HEK293T (cell line): Measurements from ENCODE around the gene BCAS1.

ENCODE experiments used
- ARNT ChIP-seq: fragments of 450-650 bp; IDR thresholded peaks from 2 replicates; pipeline ENCODE4 v1.6.1; 2017; ENCODE audit warnings: mild to moderate bottlenecking
- BHLHE40 ChIP-seq: fragments of 450-650 bp; IDR thresholded peaks from 2 replicates; pipeline ENCODE4 v1.6.1; 2016; ENCODE audit warnings: mild to moderate bottlenecking, moderate library complexity, borderline replicate concordance
- CTBP1 ChIP-seq: fragments of 450-650 bp; IDR thresholded peaks from 2 replicates; pipeline ENCODE4 v1.6.1; 2016; ENCODE audit warnings: borderline replicate concordance
- ELF4 ChIP-seq: fragments of 450-650 bp; IDR thresholded peaks from 2 replicates; pipeline ENCODE4 v1.6.1; 2017; ENCODE audit warnings: antibody characterized with exemption
- FOXA1 ChIP-seq: fragments of 450-650 bp; IDR thresholded peaks from 2 replicates; pipeline ENCODE4 v1.6.1; 2016; ENCODE audit warnings: mild to moderate bottlenecking
- FOXK2 ChIP-seq: fragments of 450-650 bp; IDR thresholded peaks from 2 replicates; pipeline ENCODE4 v1.6.1; 2016; ENCODE audit warnings: mild to moderate bottlenecking
- FOXM1 ChIP-seq: fragments of 450-650 bp; IDR thresholded peaks from 2 replicates; pipeline ENCODE4 v1.6.1; 2017; ENCODE audit warnings: mild to moderate bottlenecking, borderline replicate concordance
- HDGF ChIP-seq: fragments of 450-650 bp; IDR thresholded peaks from 2 replicates; pipeline ENCODE4 v1.6.1; 2017; ENCODE audit warnings: antibody characterized with exemption, borderline replicate concordance
- NFRKB ChIP-seq: fragments of 450-650 bp; IDR thresholded peaks from 2 replicates; pipeline ENCODE4 v1.6.1; 2016; ENCODE audit warnings: mild to moderate bottlenecking, moderate library complexity
- SP1 ChIP-seq: fragments of 450-650 bp; IDR thresholded peaks from 2 replicates; pipeline ENCODE4 v1.6.1; 2017
- SUZ12 ChIP-seq: fragments of 450-650 bp; IDR thresholded peaks from 2 replicates; pipeline ENCODE4 v1.6.1; 2016; ENCODE audit warnings: mild to moderate bottlenecking
- TARDBP ChIP-seq: fragments of 450-650 bp; IDR thresholded peaks from 2 replicates; pipeline ENCODE4 v1.6.1; 2016
- ZNF384 ChIP-seq: fragments of 450-650 bp; IDR thresholded peaks from 2 replicates; pipeline ENCODE4 v1.6.1; 2016
- TF ChIP-seq, protein P1 (sequence below): fragments of 450-650 bp; IDR thresholded peaks from 2 replicates; pipeline ENCODE4 v1.6.1; 2016

GRCh38 chr20:53981752-53982437 is 88.5 kb downstream of the BCAS1 start:
- TF ChIP-seq FOXA1 (no peak), SP1 (no peak), ELF4 (no peak), ZNF384 (no peak), TARDBP (no peak), CTBP1 (no peak), FOXM1 (no peak), ARNT (no peak), HDGF (no peak), NFRKB (no peak), FOXK2 (no peak), BHLHE40 (no peak), SUZ12 (no peak)
- TF ChIP-seq, protein P1, sequence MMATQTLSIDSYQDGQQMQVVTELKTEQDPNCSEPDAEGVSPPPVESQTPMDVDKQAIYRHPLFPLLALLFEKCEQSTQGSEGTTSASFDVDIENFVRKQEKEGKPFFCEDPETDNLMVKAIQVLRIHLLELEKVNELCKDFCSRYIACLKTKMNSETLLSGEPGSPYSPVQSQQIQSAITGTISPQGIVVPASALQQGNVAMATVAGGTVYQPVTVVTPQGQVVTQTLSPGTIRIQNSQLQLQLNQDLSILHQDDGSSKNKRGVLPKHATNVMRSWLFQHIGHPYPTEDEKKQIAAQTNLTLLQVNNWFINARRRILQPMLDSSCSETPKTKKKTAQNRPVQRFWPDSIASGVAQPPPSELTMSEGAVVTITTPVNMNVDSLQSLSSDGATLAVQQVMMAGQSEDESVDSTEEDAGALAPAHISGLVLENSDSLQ: no peak
